ENCODE results near the gene CNTN4.

The CNTN4 gene

GRCh38 chr3:2283818-2284217 is 185.2 kb downstream of the CNTN4 start:
- no peak for DNase-seq

GRCh38 chr3:2300938-2301337 is 202.3 kb downstream of the CNTN4 start:
- DNase-seq = no peak

GRCh38 chr3:2301361-2301760 is 202.7 kb downstream of the CNTN4 start:
- DNase-seq = no peak

GRCh38 chr3:2303566-2303965 is 204.9 kb downstream of the CNTN4 start:
- no peak for DNase-seq

- DNase-seq = no peak
Observed at GRCh38 chr3:2311022-2311421, 212.4 kb downstream of the CNTN4 start.

- DNase-seq = no peak
Observed at GRCh38 chr3:2317521-2317920, 218.9 kb downstream of the CNTN4 start.

GRCh38 chr3:2334921-2335320 is 236.3 kb downstream of the CNTN4 start:
- no peak for DNase-seq

- no peak for DNase-seq
Observed at GRCh38 chr3:2343031-2343682, 244.5 kb downstream of the CNTN4 start.

GRCh38 chr3:2352134-2352762 is 253.6 kb downstream of the CNTN4 start:
- no peak for DNase-seq

- DNase-seq = no peak
Observed at GRCh38 chr3:2354702-2355101, 256.0 kb downstream of the CNTN4 start.

GRCh38 chr3:2356298-2356950 is 257.8 kb downstream of the CNTN4 start:
- no peak for DNase-seq

GRCh38 chr3:2360815-2361214 is 262.1 kb downstream of the CNTN4 start:
- DNase-seq = no peak

- no peak for DNase-seq
Observed at GRCh38 chr3:2362122-2362521, 263.5 kb downstream of the CNTN4 start.

GRCh38 chr3:2363854-2364253 is 265.2 kb downstream of the CNTN4 start:
- DNase-seq = no peak

- no peak for DNase-seq
Observed at GRCh38 chr3:2370317-2370716, 271.7 kb downstream of the CNTN4 start.

GRCh38 chr3:2372306-2372705 is 273.6 kb downstream of the CNTN4 start:
- DNase-seq = no peak

GRCh38 chr3:2375376-2375775 is 276.7 kb downstream of the CNTN4 start:
- DNase-seq = no peak

- DNase-seq = no peak
Observed at GRCh38 chr3:2377281-2377680, 278.6 kb downstream of the CNTN4 start.

- no peak for DNase-seq
Observed at GRCh38 chr3:2390926-2391532, 292.4 kb downstream of the CNTN4 start.

GRCh38 chr3:2391896-2392295 is 293.2 kb downstream of the CNTN4 start:
- no peak for DNase-seq

GRCh38 chr3:2392981-2393380 is 294.3 kb downstream of the CNTN4 start:
- no peak for DNase-seq

GRCh38 chr3:2415083-2415482 is 316.4 kb downstream of the CNTN4 start:
- DNase-seq = no peak

- no peak for DNase-seq
Observed at GRCh38 chr3:2420919-2421318, 322.3 kb downstream of the CNTN4 start.

- DNase-seq = no peak
Observed at GRCh38 chr3:2423143-2423542, 324.5 kb downstream of the CNTN4 start.
